DND-41 (cell line): ENCODE data around the gene DYNC1H1.

Experiments
- ATAC-seq: fragments of 200-7000 bp; cut with Tn5 transposase; 3 replicates; pipeline ENCODE4 v1.9.1; 2021; ENCODE audit warnings: low read depth; ENCODE audit not compliant: insufficient read depth
- DNase-seq: peaks from one replicate; pipeline ENCODE4 v3.0.0-alpha.2; 2020
- H2AFZ ChIP-seq: 2 replicates; pipeline ENCODE4 v1.6.0; 2012; ENCODE audit warnings: low read depth, low read length
- H3K27ac ChIP-seq: 2 replicates; pipeline ENCODE4 v1.5.1; 2012; ENCODE audit warnings: low read length, inconsistent platforms
- H3K27me3 ChIP-seq: fragments of 200-600 bp; sonication (generic); 2 replicates; pipeline ENCODE4 v1.6.0; 2012; ENCODE audit warnings: low read length, mild to moderate bottlenecking, inconsistent platforms; ENCODE audit not compliant: insufficient read depth, poor library complexity
- H3K36me3 ChIP-seq: 2 replicates; pipeline ENCODE4 v1.5.1; 2012; ENCODE audit warnings: low read length, inconsistent platforms; ENCODE audit not compliant: insufficient read depth
- H3K4me1 ChIP-seq: 2 replicates; pipeline ENCODE4 v1.5.1; 2012; ENCODE audit warnings: mild to moderate bottlenecking, low read length; ENCODE audit not compliant: insufficient read depth
- H3K4me2 ChIP-seq: 2 replicates; pipeline ENCODE4 v1.6.0; 2012; ENCODE audit warnings: mild to moderate bottlenecking, moderate library complexity, low read length, inconsistent platforms; ENCODE audit not compliant: insufficient read depth
- H3K4me3 ChIP-seq, 2 experiments: fragments of 200-600 bp in 1 of 2; shearing (Covaris generic) in 1 of 2; 2 replicates each; pipeline ENCODE4 v1.5.1; 2012 to 2016; ENCODE audit warnings: inconsistent platforms in 2 of 2, low read length in 2 of 2, mild to moderate bottlenecking in 2 of 2, low read depth in 1 of 2, moderate library complexity in 1 of 2
- H3K79me2 ChIP-seq: 2 replicates; pipeline ENCODE4 v1.6.0; 2012; ENCODE audit warnings: low read length, inconsistent platforms; ENCODE audit not compliant: insufficient read depth
- H3K9ac ChIP-seq: 2 replicates; pipeline ENCODE4 v1.6.0; 2012; ENCODE audit warnings: low read depth, mild to moderate bottlenecking, inconsistent platforms, low read length, moderate library complexity
- H3K9me3 ChIP-seq: 2 replicates; pipeline ENCODE4 v1.5.1; 2012; ENCODE audit warnings: low read length, moderate library complexity, mild to moderate bottlenecking, inconsistent platforms; ENCODE audit not compliant: insufficient read depth, severe bottlenecking
- H4K20me1 ChIP-seq: 2 replicates; pipeline ENCODE4 v1.6.0; 2012; ENCODE audit warnings: low read length; ENCODE audit not compliant: insufficient read depth
- EZH2 ChIP-seq: IDR thresholded peaks from 3 replicates; pipeline ENCODE4 v1.6.1; 2012; ENCODE audit warnings: borderline replicate concordance, low read depth, mild to moderate bottlenecking, moderate library complexity, low read length, inconsistent platforms; ENCODE audit not compliant: severe bottlenecking
- TF ChIP-seq, protein P1 (sequence below): IDR thresholded peaks from 2 replicates; pipeline ENCODE4 v1.5.1; 2012; ENCODE audit warnings: borderline replicate concordance, low read length, moderate library complexity, mild to moderate bottlenecking; ENCODE audit not compliant: poor library complexity, severe bottlenecking; ENCODE audit errors: extremely low read depth

The DYNC1H1 gene

DNA sequence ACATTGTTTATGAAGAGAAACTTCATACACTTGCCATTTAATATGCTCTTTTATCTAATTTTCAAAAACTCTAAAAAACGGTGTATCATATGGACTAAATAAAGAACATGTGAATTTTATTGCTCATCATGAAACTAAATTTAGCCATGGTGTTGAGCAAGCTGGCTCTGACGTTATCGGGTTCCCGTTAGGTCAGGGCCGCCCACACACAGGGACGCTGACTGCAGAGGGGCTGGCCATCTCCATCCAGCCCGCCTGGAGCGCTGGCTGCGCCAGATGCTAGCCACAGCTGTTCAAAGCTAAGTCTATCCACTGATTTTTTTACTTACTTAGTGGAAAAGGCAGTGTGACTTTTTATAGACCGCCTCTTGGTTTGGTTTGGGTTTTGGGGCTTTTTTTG lies 36.5 kb upstream of the DYNC1H1 start:
- H3K9ac ChIP-seq, result no peak overlapping the region
- H3K27me3 ChIP-seq, result no peaks in the 10 kb centered on the region
- DNase-seq (no peak), ATAC-seq (no peak)
- no peaks in the 10 kb centered on the region for H3K4me1 ChIP-seq
- H3K9me3 ChIP-seq, result no peaks in the 10 kb centered on the region
- no peak overlapping the region for H3K27ac ChIP-seq
- no peak overlapping the region for H2AFZ ChIP-seq
- no peak overlapping the region for H3K4me2 ChIP-seq
- H3K79me2 ChIP-seq, result no peaks in the 10 kb centered on the region
- H3K4me3 ChIP-seq, result no peak overlapping the region
- TF ChIP-seq EZH2, result no peak
- TF ChIP-seq, protein P1, sequence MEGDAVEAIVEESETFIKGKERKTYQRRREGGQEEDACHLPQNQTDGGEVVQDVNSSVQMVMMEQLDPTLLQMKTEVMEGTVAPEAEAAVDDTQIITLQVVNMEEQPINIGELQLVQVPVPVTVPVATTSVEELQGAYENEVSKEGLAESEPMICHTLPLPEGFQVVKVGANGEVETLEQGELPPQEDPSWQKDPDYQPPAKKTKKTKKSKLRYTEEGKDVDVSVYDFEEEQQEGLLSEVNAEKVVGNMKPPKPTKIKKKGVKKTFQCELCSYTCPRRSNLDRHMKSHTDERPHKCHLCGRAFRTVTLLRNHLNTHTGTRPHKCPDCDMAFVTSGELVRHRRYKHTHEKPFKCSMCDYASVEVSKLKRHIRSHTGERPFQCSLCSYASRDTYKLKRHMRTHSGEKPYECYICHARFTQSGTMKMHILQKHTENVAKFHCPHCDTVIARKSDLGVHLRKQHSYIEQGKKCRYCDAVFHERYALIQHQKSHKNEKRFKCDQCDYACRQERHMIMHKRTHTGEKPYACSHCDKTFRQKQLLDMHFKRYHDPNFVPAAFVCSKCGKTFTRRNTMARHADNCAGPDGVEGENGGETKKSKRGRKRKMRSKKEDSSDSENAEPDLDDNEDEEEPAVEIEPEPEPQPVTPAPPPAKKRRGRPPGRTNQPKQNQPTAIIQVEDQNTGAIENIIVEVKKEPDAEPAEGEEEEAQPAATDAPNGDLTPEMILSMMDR, result no peak
- H4K20me1 ChIP-seq, result no peaks in the 10 kb centered on the region; the same call in 1 of the 2 replicates
- H3K36me3 ChIP-seq, result peaks cover 17% of the 10 kb centered on the region

DNA sequence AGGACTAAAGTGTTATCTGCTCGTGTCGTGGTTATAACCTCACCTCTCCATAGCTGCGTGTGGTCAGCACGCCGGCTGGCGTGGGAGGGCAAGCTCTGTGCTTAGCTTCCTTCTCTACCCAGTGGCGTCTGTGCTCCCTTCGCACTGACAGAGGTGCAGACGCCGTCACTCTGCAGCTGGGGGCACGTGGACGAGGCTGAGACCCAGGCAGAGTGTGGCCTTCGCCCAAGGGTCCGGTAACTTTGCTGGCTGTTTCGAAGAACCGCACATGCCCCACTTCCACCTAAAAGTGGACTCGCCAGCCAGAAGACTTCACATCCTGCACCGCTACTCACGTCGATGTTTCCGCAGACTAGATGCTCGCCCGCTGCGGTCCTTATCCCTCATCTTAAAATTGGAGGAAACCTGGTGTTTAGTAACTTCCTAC lies 35.9 kb upstream of the DYNC1H1 start:
- DNase-seq, result no peak
- no peak for TF ChIP-seq EZH2
- TF ChIP-seq, protein P1, result no peak
- Histone ChIP-seq H3K9me3 (no peaks in the 10 kb centered on the region), H3K9ac (no peak overlapping the region), H3K4me1 (no peaks in the 10 kb centered on the region), H3K36me3 (peaks cover 15% of the 10 kb centered on the region), H3K27me3 (no peaks in the 10 kb centered on the region), H4K20me1 (no peaks in the 10 kb centered on the region; the same call in 1 of the 2 replicates), H2AFZ (no peak overlapping the region), H3K27ac (no peak overlapping the region), H3K4me2 (no peak overlapping the region), H3K79me2 (no peaks in the 10 kb centered on the region), H3K4me3 (no peak overlapping the region)
- ATAC-seq, result no peak

DNA sequence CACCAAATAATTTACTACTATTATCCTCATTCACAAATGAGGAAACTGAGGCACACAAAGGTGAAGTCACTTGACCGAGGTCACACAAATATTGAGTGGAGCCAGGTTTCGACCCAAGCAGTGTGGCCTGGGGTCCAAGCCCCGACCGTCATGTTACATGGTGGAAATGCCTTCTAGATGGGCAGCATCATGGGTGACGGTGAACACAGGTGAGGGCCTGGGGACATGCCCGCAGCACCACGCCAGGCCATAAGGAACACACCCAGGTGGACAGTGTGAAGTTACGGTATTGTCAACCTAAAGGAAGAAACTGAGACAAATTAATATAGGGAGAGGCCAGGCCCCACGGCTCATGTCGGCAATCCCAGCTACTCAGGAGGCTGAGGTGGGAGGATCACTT lies 35.3 kb upstream of the DYNC1H1 start:
- no peaks in the 10 kb centered on the region; the same call in 1 of the 2 replicates for H4K20me1 ChIP-seq
- TF ChIP-seq, protein P1, result no peak
- no peak for TF ChIP-seq EZH2
- DNase-seq (no peak), ATAC-seq (0 out of 3 replicates have a peak, but pooled peaks have one; percentile 21)
- no peak overlapping the region for H3K4me2 ChIP-seq
- H3K27me3 ChIP-seq, result no peaks in the 10 kb centered on the region
- no peaks in the 10 kb centered on the region for H3K4me1 ChIP-seq
- no peak overlapping the region for H3K9ac ChIP-seq
- H2AFZ ChIP-seq, result no peak overlapping the region
- H3K79me2 ChIP-seq, result no peaks in the 10 kb centered on the region
- no peak overlapping the region for H3K27ac ChIP-seq
- no peaks in the 10 kb centered on the region for H3K9me3 ChIP-seq
- no peak overlapping the region for H3K4me3 ChIP-seq
- H3K36me3 ChIP-seq, result peaks cover 13% of the 10 kb centered on the region

DNA sequence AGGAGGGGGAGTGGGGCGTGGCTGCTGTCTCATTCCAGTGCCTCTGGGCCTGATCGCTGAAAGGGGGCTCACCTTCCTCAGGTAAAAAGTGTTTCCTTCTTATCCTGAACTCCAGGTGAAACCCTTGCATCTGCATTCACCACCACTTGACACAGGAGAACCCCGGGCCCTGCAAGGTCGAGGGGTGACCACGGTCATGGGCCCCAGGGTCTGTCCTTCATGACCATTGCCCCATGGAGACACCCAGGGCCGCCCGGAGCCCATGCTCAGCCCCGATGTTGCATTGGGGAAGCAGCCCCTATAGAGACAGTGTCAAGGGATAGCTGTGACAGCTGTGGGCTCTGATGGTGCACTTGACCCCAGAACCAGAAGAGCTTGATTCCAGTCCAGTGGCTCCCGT lies 34.4 kb upstream of the DYNC1H1 start:
- no peaks in the 10 kb centered on the region; the same call in 1 of the 2 replicates for H4K20me1 ChIP-seq
- no peak overlapping the region for H3K4me2 ChIP-seq
- H3K4me3 ChIP-seq, result no peak overlapping the region
- H3K36me3 ChIP-seq, result peaks cover 8% of the 10 kb centered on the region
- H3K27ac ChIP-seq, result no peak overlapping the region
- TF ChIP-seq EZH2, result no peak
- TF ChIP-seq, protein P1, result no peak
- no peak overlapping the region for H2AFZ ChIP-seq
- no peaks in the 10 kb centered on the region for H3K79me2 ChIP-seq
- DNase-seq (no peak), ATAC-seq (peak; percentile 25; the same call in 1 of the 3 replicates)
- H3K9me3 ChIP-seq, result no peaks in the 10 kb centered on the region
- no peaks in the 10 kb centered on the region for H3K4me1 ChIP-seq
- no peaks in the 10 kb centered on the region for H3K27me3 ChIP-seq
- H3K9ac ChIP-seq, result no peak overlapping the region
